ENCODE results near the gene GATAD1. TPM values are rescaled to one million over a fixed set of nuclear protein-coding genes. Genes with fewer than 3 reads are reported as not detected.

Gene GATAD1
- total and polyA plus RNA-seq, 2 experiments from 2014 or later = 15.4 to 30.8 TPM

DNA sequence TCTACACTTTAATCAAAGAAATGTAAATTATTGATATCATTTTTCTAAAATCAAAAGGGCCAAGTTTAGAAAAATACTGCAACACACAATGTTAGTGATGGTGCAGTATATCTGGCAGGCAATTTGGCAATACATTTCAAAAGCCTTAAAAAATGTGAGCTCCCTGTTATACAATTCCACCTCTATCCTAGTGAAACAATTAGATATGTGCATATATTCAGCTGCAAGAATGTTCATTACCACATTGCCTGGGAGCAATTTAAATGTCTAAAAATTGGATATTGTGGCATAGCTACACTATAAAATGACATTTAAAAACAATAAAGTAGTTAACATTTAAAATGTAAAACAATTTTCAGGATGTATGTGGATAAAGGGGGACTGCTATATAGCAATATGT is 40.5 kb downstream of the GATAD1 start:
- TF ChIP-seq POLR2AphosphoS5 (IDR thresholded peaks at IDR 0.05; ENCODE audit: low read depth) = no peak
- TF ChIP-seq, protein P1, sequence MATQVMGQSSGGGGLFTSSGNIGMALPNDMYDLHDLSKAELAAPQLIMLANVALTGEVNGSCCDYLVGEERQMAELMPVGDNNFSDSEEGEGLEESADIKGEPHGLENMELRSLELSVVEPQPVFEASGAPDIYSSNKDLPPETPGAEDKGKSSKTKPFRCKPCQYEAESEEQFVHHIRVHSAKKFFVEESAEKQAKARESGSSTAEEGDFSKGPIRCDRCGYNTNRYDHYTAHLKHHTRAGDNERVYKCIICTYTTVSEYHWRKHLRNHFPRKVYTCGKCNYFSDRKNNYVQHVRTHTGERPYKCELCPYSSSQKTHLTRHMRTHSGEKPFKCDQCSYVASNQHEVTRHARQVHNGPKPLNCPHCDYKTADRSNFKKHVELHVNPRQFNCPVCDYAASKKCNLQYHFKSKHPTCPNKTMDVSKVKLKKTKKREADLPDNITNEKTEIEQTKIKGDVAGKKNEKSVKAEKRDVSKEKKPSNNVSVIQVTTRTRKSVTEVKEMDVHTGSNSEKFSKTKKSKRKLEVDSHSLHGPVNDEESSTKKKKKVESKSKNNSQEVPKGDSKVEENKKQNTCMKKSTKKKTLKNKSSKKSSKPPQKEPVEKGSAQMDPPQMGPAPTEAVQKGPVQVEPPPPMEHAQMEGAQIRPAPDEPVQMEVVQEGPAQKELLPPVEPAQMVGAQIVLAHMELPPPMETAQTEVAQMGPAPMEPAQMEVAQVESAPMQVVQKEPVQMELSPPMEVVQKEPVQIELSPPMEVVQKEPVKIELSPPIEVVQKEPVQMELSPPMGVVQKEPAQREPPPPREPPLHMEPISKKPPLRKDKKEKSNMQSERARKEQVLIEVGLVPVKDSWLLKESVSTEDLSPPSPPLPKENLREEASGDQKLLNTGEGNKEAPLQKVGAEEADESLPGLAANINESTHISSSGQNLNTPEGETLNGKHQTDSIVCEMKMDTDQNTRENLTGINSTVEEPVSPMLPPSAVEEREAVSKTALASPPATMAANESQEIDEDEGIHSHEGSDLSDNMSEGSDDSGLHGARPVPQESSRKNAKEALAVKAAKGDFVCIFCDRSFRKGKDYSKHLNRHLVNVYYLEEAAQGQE (IDR thresholded peaks at IDR 0.05; ENCODE audit: unreplicated experiment) = no peak
- TF ChIP-seq NANOG (IDR thresholded peaks at IDR 0.05; ENCODE audit: borderline replicate concordance) = no peak
- TF ChIP-seq ZNF331 (CRISPR knock-in tag; IDR thresholded peaks at IDR 0.05; ENCODE audit: low read depth) = no peak
- TF ChIP-seq, protein P2, sequence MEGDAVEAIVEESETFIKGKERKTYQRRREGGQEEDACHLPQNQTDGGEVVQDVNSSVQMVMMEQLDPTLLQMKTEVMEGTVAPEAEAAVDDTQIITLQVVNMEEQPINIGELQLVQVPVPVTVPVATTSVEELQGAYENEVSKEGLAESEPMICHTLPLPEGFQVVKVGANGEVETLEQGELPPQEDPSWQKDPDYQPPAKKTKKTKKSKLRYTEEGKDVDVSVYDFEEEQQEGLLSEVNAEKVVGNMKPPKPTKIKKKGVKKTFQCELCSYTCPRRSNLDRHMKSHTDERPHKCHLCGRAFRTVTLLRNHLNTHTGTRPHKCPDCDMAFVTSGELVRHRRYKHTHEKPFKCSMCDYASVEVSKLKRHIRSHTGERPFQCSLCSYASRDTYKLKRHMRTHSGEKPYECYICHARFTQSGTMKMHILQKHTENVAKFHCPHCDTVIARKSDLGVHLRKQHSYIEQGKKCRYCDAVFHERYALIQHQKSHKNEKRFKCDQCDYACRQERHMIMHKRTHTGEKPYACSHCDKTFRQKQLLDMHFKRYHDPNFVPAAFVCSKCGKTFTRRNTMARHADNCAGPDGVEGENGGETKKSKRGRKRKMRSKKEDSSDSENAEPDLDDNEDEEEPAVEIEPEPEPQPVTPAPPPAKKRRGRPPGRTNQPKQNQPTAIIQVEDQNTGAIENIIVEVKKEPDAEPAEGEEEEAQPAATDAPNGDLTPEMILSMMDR (conservative IDR thresholded peaks at IDR 0.05; ENCODE audit: low read depth in 2 of 2) = no peak
- no peak for TF ChIP-seq EZH2 (IDR thresholded peaks at IDR 0.05; ENCODE audit: low read depth, unreplicated experiment)
- no peak for TF ChIP-seq ZNF114 (CRISPR knock-in tag; IDR thresholded peaks at IDR 0.05)
- no peak for TF ChIP-seq JUNB (IDR thresholded peaks at IDR 0.05; ENCODE audit: unreplicated experiment)
- no peak for TF ChIP-seq CREB1 (CRISPR knock-in tag; IDR thresholded peaks at IDR 0.05; ENCODE audit: low read depth)
- no peak for TF ChIP-seq STAT1 (IDR thresholded peaks at IDR 0.05; ENCODE audit: unreplicated experiment)
- TF ChIP-seq, protein P3, sequence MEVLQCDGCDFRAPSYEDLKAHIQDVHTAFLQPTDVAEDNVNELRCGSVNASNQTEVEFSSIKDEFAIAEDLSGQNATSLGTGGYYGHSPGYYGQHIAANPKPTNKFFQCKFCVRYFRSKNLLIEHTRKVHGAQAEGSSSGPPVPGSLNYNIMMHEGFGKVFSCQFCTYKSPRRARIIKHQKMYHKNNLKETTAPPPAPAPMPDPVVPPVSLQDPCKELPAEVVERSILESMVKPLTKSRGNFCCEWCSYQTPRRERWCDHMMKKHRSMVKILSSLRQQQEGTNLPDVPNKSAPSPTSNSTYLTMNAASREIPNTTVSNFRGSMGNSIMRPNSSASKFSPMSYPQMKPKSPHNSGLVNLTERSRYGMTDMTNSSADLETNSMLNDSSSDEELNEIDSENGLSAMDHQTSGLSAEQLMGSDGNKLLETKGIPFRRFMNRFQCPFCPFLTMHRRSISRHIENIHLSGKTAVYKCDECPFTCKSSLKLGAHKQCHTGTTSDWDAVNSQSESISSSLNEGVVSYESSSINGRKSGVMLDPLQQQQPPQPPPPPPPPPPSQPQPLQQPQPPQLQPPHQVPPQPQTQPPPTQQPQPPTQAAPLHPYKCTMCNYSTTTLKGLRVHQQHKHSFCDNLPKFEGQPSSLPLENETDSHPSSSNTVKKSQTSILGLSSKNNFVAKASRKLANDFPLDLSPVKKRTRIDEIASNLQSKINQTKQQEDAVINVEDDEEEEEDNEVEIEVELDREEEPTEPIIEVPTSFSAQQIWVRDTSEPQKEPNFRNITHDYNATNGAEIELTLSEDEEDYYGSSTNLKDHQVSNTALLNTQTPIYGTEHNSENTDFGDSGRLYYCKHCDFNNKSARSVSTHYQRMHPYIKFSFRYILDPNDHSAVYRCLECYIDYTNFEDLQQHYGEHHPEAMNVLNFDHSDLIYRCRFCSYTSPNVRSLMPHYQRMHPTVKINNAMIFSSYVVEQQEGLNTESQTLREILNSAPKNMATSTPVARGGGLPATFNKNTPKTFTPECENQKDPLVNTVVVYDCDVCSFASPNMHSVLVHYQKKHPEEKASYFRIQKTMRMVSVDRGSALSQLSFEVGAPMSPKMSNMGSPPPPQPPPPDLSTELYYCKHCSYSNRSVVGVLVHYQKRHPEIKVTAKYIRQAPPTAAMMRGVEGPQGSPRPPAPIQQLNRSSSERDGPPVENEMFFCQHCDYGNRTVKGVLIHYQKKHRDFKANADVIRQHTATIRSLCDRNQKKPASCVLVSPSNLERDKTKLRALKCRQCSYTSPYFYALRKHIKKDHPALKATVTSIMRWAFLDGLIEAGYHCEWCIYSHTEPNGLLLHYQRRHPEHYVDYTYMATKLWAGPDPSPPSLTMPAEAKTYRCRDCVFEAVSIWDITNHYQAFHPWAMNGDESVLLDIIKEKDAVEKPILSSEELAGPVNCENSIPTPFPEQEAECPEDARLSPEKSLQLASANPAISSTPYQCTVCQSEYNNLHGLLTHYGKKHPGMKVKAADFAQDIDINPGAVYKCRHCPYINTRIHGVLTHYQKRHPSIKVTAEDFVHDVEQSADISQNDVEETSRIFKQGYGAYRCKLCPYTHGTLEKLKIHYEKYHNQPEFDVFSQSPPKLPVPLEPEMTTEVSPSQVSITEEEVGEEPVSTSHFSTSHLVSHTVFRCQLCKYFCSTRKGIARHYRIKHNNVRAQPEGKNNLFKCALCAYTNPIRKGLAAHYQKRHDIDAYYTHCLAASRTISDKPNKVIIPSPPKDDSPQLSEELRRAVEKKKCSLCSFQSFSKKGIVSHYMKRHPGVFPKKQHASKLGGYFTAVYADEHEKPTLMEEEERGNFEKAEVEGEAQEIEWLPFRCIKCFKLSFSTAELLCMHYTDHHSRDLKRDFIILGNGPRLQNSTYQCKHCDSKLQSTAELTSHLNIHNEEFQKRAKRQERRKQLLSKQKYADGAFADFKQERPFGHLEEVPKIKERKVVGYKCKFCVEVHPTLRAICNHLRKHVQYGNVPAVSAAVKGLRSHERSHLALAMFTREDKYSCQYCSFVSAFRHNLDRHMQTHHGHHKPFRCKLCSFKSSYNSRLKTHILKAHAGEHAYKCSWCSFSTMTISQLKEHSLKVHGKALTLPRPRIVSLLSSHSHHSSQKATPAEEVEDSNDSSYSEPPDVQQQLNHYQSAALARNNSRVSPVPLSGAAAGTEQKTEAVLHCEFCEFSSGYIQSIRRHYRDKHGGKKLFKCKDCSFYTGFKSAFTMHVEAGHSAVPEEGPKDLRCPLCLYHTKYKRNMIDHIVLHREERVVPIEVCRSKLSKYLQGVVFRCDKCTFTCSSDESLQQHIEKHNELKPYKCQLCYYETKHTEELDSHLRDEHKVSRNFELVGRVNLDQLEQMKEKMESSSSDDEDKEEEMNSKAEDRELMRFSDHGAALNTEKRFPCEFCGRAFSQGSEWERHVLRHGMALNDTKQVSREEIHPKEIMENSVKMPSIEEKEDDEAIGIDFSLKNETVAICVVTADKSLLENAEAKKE (CRISPR knock-in tag; IDR thresholded peaks at IDR 0.05) = no peak
- no peak for TF ChIP-seq EZH2phosphoT487 (IDR thresholded peaks at IDR 0.05; ENCODE audit: unreplicated experiment)
- TF ChIP-seq, protein P4, sequence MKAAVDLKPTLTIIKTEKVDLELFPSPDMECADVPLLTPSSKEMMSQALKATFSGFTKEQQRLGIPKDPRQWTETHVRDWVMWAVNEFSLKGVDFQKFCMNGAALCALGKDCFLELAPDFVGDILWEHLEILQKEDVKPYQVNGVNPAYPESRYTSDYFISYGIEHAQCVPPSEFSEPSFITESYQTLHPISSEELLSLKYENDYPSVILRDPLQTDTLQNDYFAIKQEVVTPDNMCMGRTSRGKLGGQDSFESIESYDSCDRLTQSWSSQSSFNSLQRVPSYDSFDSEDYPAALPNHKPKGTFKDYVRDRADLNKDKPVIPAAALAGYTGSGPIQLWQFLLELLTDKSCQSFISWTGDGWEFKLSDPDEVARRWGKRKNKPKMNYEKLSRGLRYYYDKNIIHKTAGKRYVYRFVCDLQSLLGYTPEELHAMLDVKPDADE (IDR thresholded peaks at IDR 0.05) = no peak
- Histone ChIP-seq H3K4me1 (ENCODE audit: insufficient read depth) (no peaks in the 10 kb centered on the region), H3K27ac (ENCODE audit: low read depth) (no peak overlapping the region), H3K79me2 (replicated peaks; ENCODE audit: insufficient read depth) (no peaks in the 10 kb centered on the region), H4K20me1 (replicated peaks; ENCODE audit: insufficient read depth) (no peaks in the 10 kb centered on the region), H3K4me3 (no peak overlapping the region), H3F3A (replicated peaks; ENCODE audit: low read depth) (no peaks in the 10 kb centered on the region), H3K36me3 (ENCODE audit: insufficient read depth) (peaks cover 10% of the 10 kb centered on the region; the same call in 1 of the 2 replicates), H3K9me2 (ENCODE audit: insufficient read depth) (no peaks in the 10 kb centered on the region), H3K27me3 (ENCODE audit: insufficient read depth) (no peaks in the 10 kb centered on the region), H2AFZ (no peak overlapping the region), H3K4me2 (no peak overlapping the region)
- Mint-ChIP-seq H3K36me3 (ENCODE audit: low read depth) (peaks cover 34% of the 10 kb centered on the region), H3K27ac (no peak overlapping the region), H3K9me3 (no peaks in the 10 kb centered on the region), H3K4me3 (no peak overlapping the region), H3K4me1 (no peaks in the 10 kb centered on the region), H3K27me3 (ENCODE audit: insufficient read depth, low read depth, poor library complexity) (no peaks in the 10 kb centered on the region)
- no peak for ATAC-seq
- no peak for DNase-seq (ENCODE audit: low spot score)

Measured in GM23338 (cell line).